ENCODE measurements around the gene SETDB2.
A peak's percentile ranks its signal among the peaks of the same experiment; 100 is the strongest.

SETDB2 gene

GRCh38 chr13:49443704-49444523 lies at the start of gene SETDB2, which contains the start of gene CAB39L:
SETDB2 (plus strand) TSS chr13:49444274; CDS start chr13:49451894, 7,620 bp downstream.
CAB39L (minus strand) TSS chr13:49444064; CDS start chr13:49382910, 61,154 bp downstream.
- FAIRE-seq: peak; percentile 90
- DNase-seq (ENCODE audit: low spot score): peak; percentile 92

- FAIRE-seq (no peak), DNase-seq (ENCODE audit: low spot score) (no peak)
Observed at GRCh38 chr13:49395451-49395865, 48.6 kb upstream of the SETDB2 start.

- DNase-seq (ENCODE audit: low spot score) (no peak), FAIRE-seq (no peak)
Observed at GRCh38 chr13:49395878-49396380, 48.1 kb upstream of the SETDB2 start.

GRCh38 chr13:49399801-49400472 lies 44.1 kb upstream of the SETDB2 start:
- FAIRE-seq: no peak

GRCh38 chr13:49400755-49401659 lies 43.1 kb upstream of the SETDB2 start:
- DNase-seq (ENCODE audit: low spot score): no peak
- no peak for FAIRE-seq

More at GRCh38 chr13:49399801-49400472, 44.1 kb upstream of the SETDB2 start:
- no peak for DNase-seq (ENCODE audit: low spot score)

GRCh38 chr13:49403996-49404702 lies 39.9 kb upstream of the SETDB2 start:
- FAIRE-seq (no peak), DNase-seq (ENCODE audit: low spot score) (no peak)

- FAIRE-seq: no peak
- DNase-seq (ENCODE audit: low spot score): no peak
Observed at GRCh38 chr13:49404703-49405020, 39.4 kb upstream of the SETDB2 start.

- DNase-seq (ENCODE audit: low spot score) (no peak), FAIRE-seq (no peak)
Observed at GRCh38 chr13:49407068-49407467, 37.0 kb upstream of the SETDB2 start.

GRCh38 chr13:49407936-49408335 lies 36.1 kb upstream of the SETDB2 start:
- no peak for FAIRE-seq
- no peak for DNase-seq (ENCODE audit: low spot score)

- FAIRE-seq: no peak
- DNase-seq (ENCODE audit: low spot score): no peak
Observed at GRCh38 chr13:49409008-49409407, 35.1 kb upstream of the SETDB2 start.

- FAIRE-seq (no peak), DNase-seq (ENCODE audit: low spot score) (no peak)
Observed at GRCh38 chr13:49410006-49410405, 34.1 kb upstream of the SETDB2 start.

- DNase-seq (ENCODE audit: low spot score) (no peak), FAIRE-seq (no peak)
Observed at GRCh38 chr13:49410477-49410876, 33.6 kb upstream of the SETDB2 start.

GRCh38 chr13:49411353-49411752 lies 32.7 kb upstream of the SETDB2 start:
- FAIRE-seq (no peak), DNase-seq (ENCODE audit: low spot score) (no peak)

- DNase-seq (ENCODE audit: low spot score) (no peak), FAIRE-seq (no peak)
Observed at GRCh38 chr13:49412749-49413148, 31.3 kb upstream of the SETDB2 start.

GRCh38 chr13:49417161-49417560 lies 26.9 kb upstream of the SETDB2 start:
- DNase-seq (ENCODE audit: low spot score) (no peak), FAIRE-seq (no peak)

GRCh38 chr13:49418206-49418605 lies 25.9 kb upstream of the SETDB2 start:
- DNase-seq (ENCODE audit: low spot score): no peak
- FAIRE-seq: no peak

- no peak for FAIRE-seq
- DNase-seq (ENCODE audit: low spot score): no peak
Observed at GRCh38 chr13:49419276-49419675, 24.8 kb upstream of the SETDB2 start.

- no peak for DNase-seq (ENCODE audit: low spot score)
- FAIRE-seq: no peak
Observed at GRCh38 chr13:49421391-49421790, 22.7 kb upstream of the SETDB2 start.

GRCh38 chr13:49424011-49424560 lies 20.0 kb upstream of the SETDB2 start:
- DNase-seq (ENCODE audit: low spot score) (no peak), FAIRE-seq (no peak)

- no peak for DNase-seq (ENCODE audit: low spot score)
- FAIRE-seq: no peak
Observed at GRCh38 chr13:49428041-49428763, 15.9 kb upstream of the SETDB2 start.

All from urothelium cell line (cell line).